ENCODE data around the gene DPCD.
A peak's percentile ranks its signal among the peaks of the same experiment; 100 is the strongest.

DPCD gene

DNA sequence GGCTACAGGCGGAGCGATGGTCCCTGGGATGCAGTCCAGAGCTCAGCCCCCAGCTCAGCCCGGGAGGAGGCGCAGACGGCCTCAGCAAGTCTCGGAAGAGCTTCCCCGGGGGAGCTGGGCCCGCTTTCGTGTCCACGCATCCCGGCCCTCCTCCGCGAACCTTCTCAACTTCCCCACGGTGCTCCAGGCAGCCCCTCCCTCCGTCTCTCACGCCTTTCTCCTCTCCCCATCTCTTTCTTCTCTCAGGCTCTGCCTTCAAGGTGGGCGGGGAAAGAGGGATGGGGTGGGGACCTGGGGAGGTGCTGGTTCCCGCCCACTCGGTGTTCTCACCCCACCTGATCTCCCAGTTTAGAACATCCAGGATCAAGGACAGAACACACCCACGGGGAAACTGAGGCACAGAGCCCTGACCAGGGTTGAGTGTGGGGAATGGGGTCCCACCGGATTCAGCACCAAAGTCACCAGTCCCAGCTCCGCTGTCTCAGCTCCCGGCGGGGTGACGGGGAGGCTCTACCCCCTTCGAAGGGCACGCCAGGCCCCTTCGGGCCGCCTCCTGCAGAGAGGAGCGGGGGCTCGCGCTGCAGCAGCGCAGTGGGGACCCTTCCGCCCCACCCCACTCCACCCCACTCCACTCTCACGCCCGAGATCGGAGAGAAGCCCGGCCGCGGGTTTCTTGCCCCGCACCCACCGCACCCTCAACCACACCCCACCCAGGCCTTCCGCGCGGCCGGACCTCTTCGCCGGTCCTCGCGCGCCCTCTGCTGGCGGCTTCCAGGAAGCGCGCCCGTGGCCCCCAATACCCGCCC lies 18.3 kb upstream of the DPCD start:
- Histone ChIP-seq H3K36me3 (ENCODE audit: insufficient read depth, low read length) (no peaks in the 10 kb centered on the region), H3K9me3 (ENCODE audit: low read depth, low read length) (no peaks in the 10 kb centered on the region), H3K27ac (no peak overlapping the region), H3K4me3 (peak overlapping the region; percentile 76), H3K9ac (ENCODE audit: insufficient read length) (peak overlapping the region; percentile 23)
- no peak for DNase-seq (ENCODE audit: low read depth, low spot score)
- TF ChIP-seq FOXP2 (optimal IDR thresholded peaks at IDR 0.05; ENCODE audit: control extremely low read depth, extremely low read length, insufficient read depth) (no peak), POLR2AphosphoS5 (IDR thresholded peaks at IDR 0.05; ENCODE audit: borderline replicate concordance, low read depth, low read length) (no peak), EZH2 (IDR thresholded peaks at IDR 0.05) (no peak)

DNA sequence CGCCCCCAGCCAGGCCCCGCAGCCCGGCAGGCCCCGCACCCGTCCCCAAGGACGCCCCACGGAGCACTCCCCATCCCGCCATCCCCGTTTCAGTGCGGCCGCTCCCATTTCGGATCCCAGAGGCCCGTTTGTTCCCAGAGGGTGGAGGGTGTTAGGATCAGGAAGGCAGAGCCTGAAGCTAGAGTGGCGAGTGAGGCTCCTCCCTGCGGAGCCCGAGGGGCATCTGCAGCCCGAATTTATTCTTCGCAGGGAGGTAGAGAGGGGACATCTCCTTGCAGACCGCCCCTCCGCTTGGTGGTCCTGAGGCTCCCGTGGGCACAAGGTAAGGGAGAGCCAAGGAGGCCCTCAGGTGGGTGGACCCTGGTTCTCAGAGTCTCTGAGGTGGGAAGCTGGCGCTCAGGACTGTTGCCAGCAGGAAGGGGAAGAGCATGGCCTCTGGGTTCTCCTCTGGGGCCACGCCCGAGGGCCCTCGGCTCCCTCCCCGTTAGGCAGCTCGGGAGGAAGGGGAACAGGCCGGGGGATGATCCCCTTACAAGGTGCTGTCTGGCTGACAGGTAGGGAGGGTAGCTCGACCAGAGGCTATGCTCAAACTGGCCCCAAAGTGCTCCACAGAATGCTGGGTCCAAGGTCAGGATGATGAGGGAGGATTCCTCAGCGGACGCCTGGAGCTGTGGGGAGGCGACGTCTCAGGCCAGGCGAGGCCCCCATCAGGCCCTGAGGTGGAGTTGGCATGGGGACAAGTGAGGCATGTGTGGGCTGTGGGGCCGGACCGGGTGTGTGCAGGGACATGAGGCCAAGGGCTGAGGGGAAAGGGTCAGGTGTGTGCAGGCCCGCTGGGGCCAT lies 17.5 kb upstream of the DPCD start:
- no peak for DNase-seq (ENCODE audit: low read depth, low spot score)
- Histone ChIP-seq H3K9me3 (ENCODE audit: low read depth, low read length) (no peaks in the 10 kb centered on the region), H3K4me3 (peak overlapping the region; percentile 76), H3K27ac (no peak overlapping the region), H3K9ac (ENCODE audit: insufficient read length) (no peak overlapping the region), H3K36me3 (ENCODE audit: insufficient read depth, low read length) (no peaks in the 10 kb centered on the region)
- no peak for TF ChIP-seq EZH2 (IDR thresholded peaks at IDR 0.05)
- TF ChIP-seq FOXP2 (optimal IDR thresholded peaks at IDR 0.05; ENCODE audit: control extremely low read depth, extremely low read length, insufficient read depth): no peak
- no peak for TF ChIP-seq POLR2AphosphoS5 (IDR thresholded peaks at IDR 0.05; ENCODE audit: borderline replicate concordance, low read depth, low read length)

GRCh38 chr10:101571271-101571925 lies 16.7 kb upstream of the DPCD start:
- H3K27ac ChIP-seq: no peak overlapping the region
- H3K9me3 ChIP-seq (ENCODE audit: low read depth, low read length): no peaks in the 10 kb centered on the region
- no peak overlapping the region for H3K9ac ChIP-seq (ENCODE audit: insufficient read length)
- TF ChIP-seq POLR2AphosphoS5 (IDR thresholded peaks at IDR 0.05; ENCODE audit: borderline replicate concordance, low read depth, low read length) (no peak), EZH2 (IDR thresholded peaks at IDR 0.05) (no peak), FOXP2 (optimal IDR thresholded peaks at IDR 0.05; ENCODE audit: control extremely low read depth, extremely low read length, insufficient read depth) (no peak)
- H3K4me3 ChIP-seq: no peak overlapping the region
- no peaks in the 10 kb centered on the region for H3K36me3 ChIP-seq (ENCODE audit: insufficient read depth, low read length)
- no peak for DNase-seq (ENCODE audit: low read depth, low spot score)

- DNase-seq (ENCODE audit: low read depth, low spot score): no peak
- TF ChIP-seq POLR2AphosphoS5 (IDR thresholded peaks at IDR 0.05; ENCODE audit: borderline replicate concordance, low read depth, low read length) (no peak), FOXP2 (optimal IDR thresholded peaks at IDR 0.05; ENCODE audit: control extremely low read depth, extremely low read length, insufficient read depth) (no peak), EZH2 (IDR thresholded peaks at IDR 0.05) (no peak)
- no peaks in the 10 kb centered on the region for H3K9me3 ChIP-seq (ENCODE audit: low read depth, low read length)
- no peak overlapping the region for H3K27ac ChIP-seq
- H3K36me3 ChIP-seq (ENCODE audit: insufficient read depth, low read length): no peaks in the 10 kb centered on the region
- no peak overlapping the region for H3K4me3 ChIP-seq
- no peak overlapping the region for H3K9ac ChIP-seq (ENCODE audit: insufficient read length)
These were observed 16.0 kb upstream of the DPCD start for GRCh38 chr10:101572126-101572525.

DNA sequence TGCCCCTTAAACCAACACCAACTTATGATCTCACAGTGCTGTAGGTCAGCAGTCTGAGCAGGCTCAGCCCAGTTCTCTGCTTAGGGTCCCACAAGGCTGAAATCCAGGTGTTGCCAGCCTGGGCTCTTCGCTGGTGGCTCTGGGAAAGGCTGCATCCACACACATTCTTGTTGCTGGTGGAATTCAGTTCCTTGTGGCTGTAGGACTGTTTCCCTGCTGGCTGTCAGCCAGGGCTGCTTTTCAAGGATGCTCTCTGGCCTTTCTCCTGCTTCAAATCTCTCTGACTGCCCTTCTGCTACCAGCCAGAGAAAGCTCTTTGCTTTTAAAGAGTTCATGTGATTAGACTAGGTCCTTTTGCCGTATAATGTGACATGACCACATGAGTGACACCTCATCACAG lies 15.3 kb upstream of the DPCD start:
- no peak overlapping the region for H3K9ac ChIP-seq (ENCODE audit: insufficient read length)
- H3K4me3 ChIP-seq: no peak overlapping the region
- DNase-seq (ENCODE audit: low read depth, low spot score): no peak
- no peaks in the 10 kb centered on the region for H3K9me3 ChIP-seq (ENCODE audit: low read depth, low read length)
- H3K36me3 ChIP-seq (ENCODE audit: insufficient read depth, low read length): no peaks in the 10 kb centered on the region
- TF ChIP-seq POLR2AphosphoS5 (IDR thresholded peaks at IDR 0.05; ENCODE audit: borderline replicate concordance, low read depth, low read length) (no peak), EZH2 (IDR thresholded peaks at IDR 0.05) (no peak), FOXP2 (optimal IDR thresholded peaks at IDR 0.05; ENCODE audit: control extremely low read depth, extremely low read length, insufficient read depth) (no peak)
- H3K27ac ChIP-seq: no peak overlapping the region

DNA sequence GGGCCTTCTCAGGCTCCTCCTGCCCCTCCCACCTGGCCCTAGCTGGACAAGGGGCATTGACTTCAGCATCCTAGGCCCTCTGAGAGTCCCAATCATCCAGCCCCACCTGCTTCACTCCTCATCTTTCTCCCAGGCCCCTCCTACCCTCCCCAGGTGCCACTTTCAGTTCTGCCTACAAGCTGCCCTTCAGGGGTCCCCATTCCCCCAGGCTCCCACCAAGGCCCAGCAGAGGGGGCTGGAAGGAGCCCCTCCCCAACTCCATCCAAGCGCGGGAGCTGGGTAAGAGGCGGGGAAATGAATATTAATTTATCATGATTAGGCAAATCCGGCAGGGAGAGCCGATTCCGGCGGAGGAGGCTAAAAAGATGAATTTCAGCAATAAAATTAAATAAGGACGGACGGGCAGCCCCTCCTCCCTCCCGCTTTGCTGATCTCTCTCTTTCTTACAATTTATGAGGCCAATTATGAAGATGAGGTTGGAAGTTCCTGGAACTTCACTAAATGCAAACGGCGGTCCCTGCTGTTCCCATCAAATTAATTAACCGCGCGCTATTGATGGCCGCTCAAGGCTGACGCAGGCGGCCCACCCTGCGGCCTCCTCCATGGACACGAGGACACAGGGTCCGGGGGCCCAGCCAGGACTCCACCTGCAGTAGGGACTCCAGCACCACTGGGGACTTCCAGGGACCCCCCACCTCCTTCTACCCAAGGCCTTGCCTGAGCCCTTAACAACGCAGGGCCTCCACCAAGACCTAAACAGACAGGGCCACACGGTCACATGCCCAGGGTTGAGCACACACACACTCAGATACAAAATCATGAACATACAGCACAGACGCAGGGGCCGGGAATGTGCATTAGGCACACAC lies 14.0 kb upstream of the DPCD start:
- no peak overlapping the region for H3K9ac ChIP-seq (ENCODE audit: insufficient read length)

DNA sequence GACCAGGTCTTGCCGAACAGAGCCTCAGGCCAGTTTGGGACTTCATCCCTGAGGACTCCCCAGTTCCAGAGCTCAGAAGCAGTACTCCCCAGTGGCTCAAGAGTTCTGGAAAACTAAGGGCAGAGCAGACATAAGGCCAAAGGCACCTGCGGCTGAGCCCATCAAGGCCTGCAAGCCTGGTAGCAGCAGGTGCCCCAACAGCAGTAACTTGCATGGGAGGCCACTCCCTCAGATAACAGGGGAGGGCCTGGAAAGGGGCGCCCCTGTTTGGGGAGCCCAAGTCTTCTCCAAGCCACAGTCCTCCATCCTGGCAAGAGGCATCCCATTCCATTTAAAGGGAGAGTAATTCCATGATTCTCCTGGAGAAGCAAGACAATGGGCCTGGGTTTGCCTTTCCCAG lies 13.0 kb upstream of the DPCD start:
- no peak for DNase-seq (ENCODE audit: low read depth, low spot score)
- no peak overlapping the region for H3K27ac ChIP-seq
- TF ChIP-seq FOXP2 (optimal IDR thresholded peaks at IDR 0.05; ENCODE audit: control extremely low read depth, extremely low read length, insufficient read depth) (no peak), EZH2 (IDR thresholded peaks at IDR 0.05) (no peak), POLR2AphosphoS5 (IDR thresholded peaks at IDR 0.05; ENCODE audit: borderline replicate concordance, low read depth, low read length) (no peak)

More for the DNA sequence above, 14.0 kb upstream of the DPCD start:
- Histone ChIP-seq H3K27ac (no peak overlapping the region), H3K9me3 (ENCODE audit: low read depth, low read length) (no peaks in the 10 kb centered on the region), H3K4me3 (peak overlapping the region; percentile 28), H3K36me3 (ENCODE audit: insufficient read depth, low read length) (no peaks in the 10 kb centered on the region)
- TF ChIP-seq POLR2AphosphoS5 (IDR thresholded peaks at IDR 0.05; ENCODE audit: borderline replicate concordance, low read depth, low read length) (no peak), FOXP2 (optimal IDR thresholded peaks at IDR 0.05; ENCODE audit: control extremely low read depth, extremely low read length, insufficient read depth) (no peak), EZH2 (IDR thresholded peaks at IDR 0.05) (no peak)
- DNase-seq (ENCODE audit: low read depth, low spot score): no peak

More for the DNA sequence above, 13.0 kb upstream of the DPCD start:
- Histone ChIP-seq H3K9me3 (ENCODE audit: low read depth, low read length) (no peaks in the 10 kb centered on the region), H3K4me3 (no peak overlapping the region), H3K36me3 (ENCODE audit: insufficient read depth, low read length) (no peaks in the 10 kb centered on the region), H3K9ac (ENCODE audit: insufficient read length) (no peak overlapping the region)

Measured in SK-N-MC (cell line).